VCaP (cell line): ENCODE measurements around the gene C9.
"Not testable (repeated sequence)": the region's sequence is repeated elsewhere in the genome, so short reads cannot be mapped to it uniquely, and the experiment has no call there.

Experiments
- H3K27ac ChIP-seq: fragments of 450-650 bp; 2 replicates; pipeline ENCODE4 v1.5.1; 2017
- TF ChIP-seq, protein P1 (sequence below): fragments of 450-650 bp; conservative IDR thresholded peaks from 2 replicates; pipeline ENCODE4 v1.5.1; 2017; ENCODE audit warnings: mild to moderate bottlenecking, moderate library complexity

C9 gene

GRCh38 chr5:39364367-39364766 is at the start of gene C9:
C9 (minus strand) TSS chr5:39364495; CDS start chr5:39364464, 31 bp downstream.
- H3K27ac ChIP-seq: no peak within 1 kb of the TSS
- TF ChIP-seq, protein P1, sequence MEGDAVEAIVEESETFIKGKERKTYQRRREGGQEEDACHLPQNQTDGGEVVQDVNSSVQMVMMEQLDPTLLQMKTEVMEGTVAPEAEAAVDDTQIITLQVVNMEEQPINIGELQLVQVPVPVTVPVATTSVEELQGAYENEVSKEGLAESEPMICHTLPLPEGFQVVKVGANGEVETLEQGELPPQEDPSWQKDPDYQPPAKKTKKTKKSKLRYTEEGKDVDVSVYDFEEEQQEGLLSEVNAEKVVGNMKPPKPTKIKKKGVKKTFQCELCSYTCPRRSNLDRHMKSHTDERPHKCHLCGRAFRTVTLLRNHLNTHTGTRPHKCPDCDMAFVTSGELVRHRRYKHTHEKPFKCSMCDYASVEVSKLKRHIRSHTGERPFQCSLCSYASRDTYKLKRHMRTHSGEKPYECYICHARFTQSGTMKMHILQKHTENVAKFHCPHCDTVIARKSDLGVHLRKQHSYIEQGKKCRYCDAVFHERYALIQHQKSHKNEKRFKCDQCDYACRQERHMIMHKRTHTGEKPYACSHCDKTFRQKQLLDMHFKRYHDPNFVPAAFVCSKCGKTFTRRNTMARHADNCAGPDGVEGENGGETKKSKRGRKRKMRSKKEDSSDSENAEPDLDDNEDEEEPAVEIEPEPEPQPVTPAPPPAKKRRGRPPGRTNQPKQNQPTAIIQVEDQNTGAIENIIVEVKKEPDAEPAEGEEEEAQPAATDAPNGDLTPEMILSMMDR: no peak

DNA sequence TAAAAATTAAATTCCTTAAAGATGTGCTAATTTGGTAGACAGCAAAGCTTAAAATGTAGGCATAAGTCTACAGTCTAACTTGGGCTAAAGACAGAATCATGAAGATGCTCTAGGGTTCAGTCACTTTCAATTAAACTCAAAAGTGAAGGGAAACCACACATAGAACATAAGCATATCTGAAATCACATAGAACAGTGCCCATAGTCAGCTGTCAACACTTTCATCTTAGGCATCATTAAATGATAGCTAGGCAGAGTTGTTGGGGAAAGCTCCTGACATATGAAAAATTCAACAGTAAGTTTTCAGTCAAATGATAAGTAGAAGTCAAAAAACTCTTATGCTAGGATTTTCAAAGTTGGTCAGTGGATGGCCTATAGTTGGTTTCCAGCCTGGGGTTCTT is 49.5 kb upstream of the C9 start:
- H3K27ac ChIP-seq: no peak overlapping the region
- TF ChIP-seq, protein P1: no peak

GRCh38 chr5:39412721-39413394 is 48.6 kb upstream of the C9 start:
- no peak overlapping the region for H3K27ac ChIP-seq
- TF ChIP-seq, protein P1: no peak

GRCh38 chr5:39411985-39412384 is 47.7 kb upstream of the C9 start:
- no peak overlapping the region for H3K27ac ChIP-seq

GRCh38 chr5:39411061-39411460 is 46.8 kb upstream of the C9 start:
- TF ChIP-seq, protein P1: no peak
- no peak overlapping the region for H3K27ac ChIP-seq

More at GRCh38 chr5:39411985-39412384, 47.7 kb upstream of the C9 start:
- TF ChIP-seq, protein P1: no peak

DNA sequence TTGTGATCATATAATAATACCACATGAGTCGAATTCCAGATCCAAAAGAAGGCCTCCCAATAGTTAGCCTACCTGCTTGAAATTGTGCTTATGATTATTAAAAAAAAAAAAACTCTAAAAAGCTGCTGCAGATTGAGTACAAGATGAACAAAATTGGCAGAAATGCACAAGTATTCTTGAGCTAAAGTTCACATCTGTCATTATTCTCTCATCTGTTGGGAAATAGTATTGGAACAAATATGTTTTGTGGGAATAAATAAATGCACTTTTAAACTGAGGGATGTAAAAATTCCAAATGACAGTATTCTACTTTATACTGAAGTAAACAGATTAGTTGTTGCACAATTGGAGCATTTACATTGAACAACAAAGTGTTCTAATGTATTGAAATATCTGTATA is 44.7 kb upstream of the C9 start:
- no peak overlapping the region for H3K27ac ChIP-seq
- TF ChIP-seq, protein P1: no peak

- TF ChIP-seq, protein P1: no peak
- no peak overlapping the region for H3K27ac ChIP-seq
Observed at GRCh38 chr5:39405083-39405843, 41.0 kb upstream of the C9 start.

- H3K27ac ChIP-seq: not testable (repeated sequence)
Observed at GRCh38 chr5:39403761-39404160, 39.5 kb upstream of the C9 start.

GRCh38 chr5:39402140-39402539 is 37.8 kb upstream of the C9 start:
- not testable (repeated sequence) for H3K27ac ChIP-seq
